IMR-90 (cell line): ENCODE data around the gene LSMEM2. TPM values are rescaled to one million over a fixed set of nuclear protein-coding genes. Genes with fewer than 3 reads are reported as not detected.

Experiments
- ATAC-seq: fragments of 200-7000 bp; cut with Tn5 transposase; 2 replicates; pipeline ENCODE4 v1.9.1; 2020; ENCODE audit warnings: low read depth, mild to moderate bottlenecking, moderate library complexity
- BruUV-seq: library from RNA; stranded (reverse); fragments of 400-500 nt; replicated peaks from 2 replicates; lab custom pipeline; 2021; lab: Mats Ljungman, UMichigan
- CTCF ChIA-PET: fragments of 300-600 bp; formaldehyde crosslinking; extraction: SDS; loops from one replicate; lab custom pipeline; 2021; ENCODE audit warnings: antibody characterized with exemption; lab: Yijun Ruan, JAX
- POLR2A ChIA-PET: fragments of 300-600 bp; sonication (Branson Sonifier 250); formaldehyde crosslinking; loops from one replicate; lab custom pipeline; 2022; ENCODE audit warnings: antibody characterized with exemption; ENCODE audit not compliant: unreplicated experiment; lab: Charles Lee
- DNase-seq: peaks from one replicate; pipeline ENCODE4 v3.0.0; 2013
- H2AFZ ChIP-seq: replicated peaks from 2 replicates; pipeline ENCODE3; 2013; ENCODE audit warnings: low read length, mild to moderate bottlenecking; ENCODE audit not compliant: poor library complexity
- H2AK5ac ChIP-seq: 2 replicates; pipeline ENCODE4 v1.6.1; 2013; ENCODE audit warnings: low read depth, low read length, inconsistent platforms
- H2AK9ac ChIP-seq: replicated peaks from 2 replicates; pipeline ENCODE3; 2013; ENCODE audit warnings: mild to moderate bottlenecking, low read depth, low read length, moderate library complexity; ENCODE audit not compliant: poor library complexity
- H2BK120ac ChIP-seq: 2 replicates; pipeline ENCODE4 v1.6.1; 2013; ENCODE audit warnings: low read depth, low read length, inconsistent platforms
- H2BK15ac ChIP-seq: 3 replicates; pipeline ENCODE4 v1.6.1; 2013; ENCODE audit warnings: low read depth, low read length, inconsistent platforms
- H2BK20ac ChIP-seq: 2 replicates; pipeline ENCODE4 v1.6.1; 2013; ENCODE audit warnings: low read depth, mild to moderate bottlenecking, inconsistent platforms, low read length, moderate library complexity
- H2BK5ac ChIP-seq: 2 replicates; pipeline ENCODE4 v1.6.1; 2013; ENCODE audit warnings: mild to moderate bottlenecking, low read depth, low read length, inconsistent platforms; ENCODE audit not compliant: poor library complexity, severe bottlenecking
- H3K14ac ChIP-seq: replicated peaks from 2 replicates; pipeline ENCODE4 v1.6.1; 2013; ENCODE audit warnings: low read depth, low read length, inconsistent platforms
- H3K18ac ChIP-seq: 2 replicates; pipeline ENCODE4 v1.6.1; 2013; ENCODE audit warnings: low read depth, low read length, control low read depth
- H3K23ac ChIP-seq: 2 replicates; pipeline ENCODE4 v1.6.1; 2013; ENCODE audit warnings: low read depth, low read length, inconsistent platforms
- H3K27ac ChIP-seq: 2 replicates; pipeline ENCODE4 v1.5.1; 2013; ENCODE audit warnings: mild to moderate bottlenecking, control low read depth, low read length; ENCODE audit not compliant: insufficient read depth
- H3K27me3 ChIP-seq: 2 replicates; pipeline ENCODE4 v1.6.1; 2013; ENCODE audit warnings: low read length; ENCODE audit not compliant: control insufficient read depth, insufficient read depth
- H3K36me3 ChIP-seq: 2 replicates; pipeline ENCODE4 v1.6.1; 2013; ENCODE audit warnings: low read length, mixed read lengths; ENCODE audit not compliant: control insufficient read depth, insufficient read depth
- H3K4ac ChIP-seq: 2 replicates; pipeline ENCODE4 v1.6.1; 2013; ENCODE audit warnings: low read depth, low read length, inconsistent platforms
- H3K4me1 ChIP-seq: 2 replicates; pipeline ENCODE4 v1.6.1; 2013; ENCODE audit warnings: low read length, mixed read lengths; ENCODE audit not compliant: control insufficient read depth, insufficient read depth
- H3K4me2 ChIP-seq: 2 replicates; pipeline ENCODE4 v1.6.1; 2013; ENCODE audit warnings: low read depth, mild to moderate bottlenecking, control low read depth, low read length, moderate library complexity
- H3K4me3 ChIP-seq: 2 replicates; pipeline ENCODE4 v1.5.1; 2013; ENCODE audit warnings: low read depth, mild to moderate bottlenecking, control low read depth, low read length, moderate library complexity; ENCODE audit not compliant: insufficient read depth
- H3K56ac ChIP-seq: 2 replicates; pipeline ENCODE4 v1.6.1; 2013; ENCODE audit warnings: low read length, inconsistent platforms; ENCODE audit not compliant: insufficient read depth; ENCODE audit errors: extremely low read depth
- H3K79me1 ChIP-seq, 2 experiments: 2 replicates each; pipeline ENCODE4 v1.6.1; 2013; ENCODE audit warnings: low read length in 2 of 2, inconsistent platforms in 1 of 2, low read depth in 1 of 2
- H3K9ac ChIP-seq: 2 replicates; pipeline ENCODE4 v1.6.1; 2013; ENCODE audit warnings: low read depth, low read length, control low read depth
- H3K9me1 ChIP-seq: 2 replicates; pipeline ENCODE4 v1.6.1; 2013; ENCODE audit warnings: low read length, inconsistent platforms; ENCODE audit not compliant: insufficient read depth
- H3K9me3 ChIP-seq: 2 replicates; pipeline ENCODE4 v1.6.1; 2013; ENCODE audit warnings: low read length; ENCODE audit not compliant: control insufficient read depth, insufficient read depth
- H4K20me1 ChIP-seq: 2 replicates; pipeline ENCODE4 v1.6.1; 2013; ENCODE audit warnings: low read length, inconsistent platforms; ENCODE audit not compliant: insufficient read depth
- H4K5ac ChIP-seq: 2 replicates; pipeline ENCODE4 v1.6.1; 2013; ENCODE audit warnings: mild to moderate bottlenecking, low read depth, low read length, control low read depth
- H4K8ac ChIP-seq, 2 experiments: 2 replicates each; pipeline ENCODE4 v1.6.1; 2013; ENCODE audit warnings: low read depth in 2 of 2, low read length in 2 of 2, control low read depth in 1 of 2, inconsistent platforms in 1 of 2
- H4K91ac ChIP-seq: 2 replicates; pipeline ENCODE4 v1.6.1; 2013; ENCODE audit warnings: low read depth, low read length, inconsistent platforms; ENCODE audit not compliant: insufficient read depth
- BHLHE40 ChIP-seq: fragments of 150-350 bp; IDR thresholded peaks from 2 replicates; pipeline ENCODE4 v1.6.1; 2016; ENCODE audit warnings: mild to moderate bottlenecking, low read depth, low read length
- CHD1 ChIP-seq: IDR thresholded peaks from 2 replicates; pipeline ENCODE4 v1.6.1; 2012; ENCODE audit warnings: low read depth, low read length, improper control_type of control experiment
- CTCF ChIP-seq: conservative IDR thresholded peaks from 2 replicates; pipeline ENCODE4 v1.5.1; 2012; ENCODE audit warnings: mild to moderate bottlenecking, low read depth, low read length, improper control_type of control experiment
- MAZ ChIP-seq: IDR thresholded peaks from 2 replicates; pipeline ENCODE4 v1.6.1; 2012; ENCODE audit warnings: low read depth, mild to moderate bottlenecking, low read length, improper control_type of control experiment, moderate library complexity, borderline replicate concordance
- NFE2L2 ChIP-seq: fragments of 150-350 bp; IDR thresholded peaks from 2 replicates; pipeline ENCODE4 v1.6.1; 2016; ENCODE audit warnings: low read depth, mild to moderate bottlenecking, low read length
- RCOR1 ChIP-seq: IDR thresholded peaks from 2 replicates; pipeline ENCODE4 v1.6.1; 2012; ENCODE audit warnings: mild to moderate bottlenecking, low read length, improper control_type of control experiment; ENCODE audit not compliant: insufficient replicate concordance
- RFX5 ChIP-seq: IDR thresholded peaks from 2 replicates; pipeline ENCODE4 v1.8.0; 2012; ENCODE audit warnings: low read depth, mild to moderate bottlenecking, low read length, moderate library complexity
- SMC3 ChIP-seq: fragments of 150-350 bp; IDR thresholded peaks from 2 replicates; pipeline ENCODE4 v1.6.1; 2016; ENCODE audit warnings: low read depth, mild to moderate bottlenecking, antibody characterized with exemption, low read length, moderate library complexity
- WGBS, 2 experiments: methylation state at CpG; one replicate each; pipeline versions ENCODE4 v1.1.5 to v1.1.7; 2013; ENCODE audit warnings: missing lambda C conversion rate in 2 of 2; ENCODE audit not compliant: insufficient read length in 1 of 2; ENCODE audit errors: extremely low coverage in 2 of 2; 5-methylcytosine and 5-hydroxymethylcytosine counted together
- dilution Hi-C: fragments of 300-500 bp; cut with HindIII; formaldehyde crosslinking; loops from one replicate; pipeline ENCODE4 v1.14.3; 2018; ENCODE audit warnings: low sequenced_read_pairs; ENCODE audit not compliant: unreplicated experiment
- in situ Hi-C: fragments of 300-500 bp; cut with MboI; formaldehyde crosslinking; loops from 3 replicates; pipeline ENCODE4 v1.14.3; 2019; ENCODE audit warnings: low sequenced_read_pairs, inconsistent platforms, mixed read lengths
- intact Hi-C: fragments of 100-400 bp; cut with micrococcal nuclease; formaldehyde crosslinking; loops from 2 replicates; pipeline ENCODE4 v1.10.0; 2022
- polyA plus RNA-seq, 3 experiments: library from polyadenylated mRNA; depleted of rRNA; stranded (reverse); fragments of >200 nt; gene quantifications; 2 replicates each; pipeline ENCODE4 v1.2.3, GENCODE V29; 2012; ENCODE audit warnings: low replicate concordance in 1 of 3
- total RNA-seq: library from RNA; depleted of rRNA; stranded (reverse); fragments of >200 nt; gene quantifications from 2 replicates; pipeline ENCODE4 v1.2.3, GENCODE V29; 2012

Gene LSMEM2
- total and polyA plus RNA-seq, 2 of the 4 experiments (the other 2 are of a cell fraction), result under 0.01 TPM; not detected in 1

- DNase-seq (no peak), ATAC-seq (no peak)
- Histone ChIP-seq H3K9me3 (no peaks in the 10 kb centered on the region), H2AFZ (no peak overlapping the region), H4K8ac (no peak overlapping the region), H3K18ac (no peak overlapping the region), H3K27ac (no peak overlapping the region), H4K91ac (no peak overlapping the region), H3K79me1 (peaks cover 18 to 38% of the 10 kb centered on the region in 2 experiments), H3K14ac (no peak overlapping the region), H3K4me3 (no peak overlapping the region), H3K4me2 (no peak overlapping the region), H3K9ac (no peak overlapping the region), H3K36me3 (peaks cover 6% of the 10 kb centered on the region), H2BK20ac (no peak overlapping the region), H4K20me1 (no peaks in the 10 kb centered on the region), H3K4me1 (peaks cover 13% of the 10 kb centered on the region), H3K9me1 (peaks cover 7% of the 10 kb centered on the region), H2BK5ac (no peak overlapping the region), H3K56ac (no peak overlapping the region), H2AK5ac (no peak overlapping the region), H4K5ac (no peak overlapping the region), H3K4ac (no peak overlapping the region), H3K23ac (no peak overlapping the region), H3K27me3 (no peaks in the 10 kb centered on the region), H2BK120ac (no peak overlapping the region), H2BK15ac (no peak overlapping the region), H2AK9ac (peak overlapping the region; percentile 76)
- ChIA-PET CTCF (no interaction called here), POLR2A (no interaction called here)
- intact Hi-C loops (no loop called here), in situ Hi-C loops (no loop called here), dilution Hi-C loops (no loop called here)
- TF ChIP-seq CTCF (no peak), RCOR1 (no peak), BHLHE40 (no peak), SMC3 (no peak), RFX5 (no peak), CHD1 (no peak), MAZ (no peak), NFE2L2 (no peak)
- WGBS, 2 experiments, result 95% methylated on average over 14 of the region's 22 CpGs; no CpG with 5 or more reads in 1 of the 2 experiments
- BruUV-seq, result no TSS peak
Observed at GRCh38 chr3:50294492-50295403, 15.9 kb downstream of the LSMEM2 start.
